Measurements from ENCODE around the gene CMTR2. TPM values are rescaled to one million over a fixed set of nuclear protein-coding genes. Genes with fewer than 3 reads are reported as not detected.

Gene CMTR2
- total RNA-seq, 1 donor from 2014 or later, result 23.1 TPM

GRCh38 chr16:71254832-71255525 lies 34.2 kb downstream of the CMTR2 start:
- Histone ChIP-seq H3K4me1 (no peaks in the 10 kb centered on the region), H3K27ac (no peak overlapping the region), H3K4me3 (no peak overlapping the region), H3K9me3 (no peaks in the 10 kb centered on the region), H3K27me3 (no peaks in the 10 kb centered on the region), H3K36me3 (no peaks in the 10 kb centered on the region)
- DNase-seq (ENCODE audit: low spot score in 2 of 2), result no peak
- TF ChIP-seq CTCF (IDR thresholded peaks at IDR 0.05), result no peak
- intact Hi-C loops (cut with DNase I), result no loop called here

- Histone ChIP-seq H3K27ac (no peak overlapping the region), H3K9me3 (no peaks in the 10 kb centered on the region), H3K36me3 (no peaks in the 10 kb centered on the region), H3K27me3 (no peaks in the 10 kb centered on the region), H3K4me1 (no peaks in the 10 kb centered on the region), H3K4me3 (no peak overlapping the region)
- DNase-seq (ENCODE audit: low spot score in 2 of 2), result no peak
- intact Hi-C loops (cut with DNase I), result no loop called here
- TF ChIP-seq CTCF (IDR thresholded peaks at IDR 0.05), result no peak
Measured at GRCh38 chr16:71250461-71251235, 38.6 kb downstream of the CMTR2 start.

- Histone ChIP-seq H3K27me3 (no peaks in the 10 kb centered on the region), H3K4me1 (no peaks in the 10 kb centered on the region), H3K9me3 (no peaks in the 10 kb centered on the region), H3K27ac (no peak overlapping the region), H3K36me3 (no peaks in the 10 kb centered on the region), H3K4me3 (no peak overlapping the region)
- no peak for DNase-seq (ENCODE audit: low spot score in 2 of 2)
- intact Hi-C loops (cut with DNase I), result no loop called here
- no peak for TF ChIP-seq CTCF (IDR thresholded peaks at IDR 0.05)
Measured at GRCh38 chr16:71249399-71249798, 39.8 kb downstream of the CMTR2 start.

- no peak for TF ChIP-seq CTCF (IDR thresholded peaks at IDR 0.05)
- H3K27ac ChIP-seq, result no peak overlapping the region
- DNase-seq (ENCODE audit: low spot score in 2 of 2), result no peak
- no peak overlapping the region for H3K4me3 ChIP-seq
- H3K27me3 ChIP-seq, result no peaks in the 10 kb centered on the region
- intact Hi-C loops (cut with DNase I), result no loop called here
- no peaks in the 10 kb centered on the region for H3K4me1 ChIP-seq
- no peaks in the 10 kb centered on the region for H3K9me3 ChIP-seq
- H3K36me3 ChIP-seq, result no peaks in the 10 kb centered on the region
Measured at GRCh38 chr16:71247478-71247877, 41.7 kb downstream of the CMTR2 start.

GRCh38 chr16:71246309-71246708 lies 42.9 kb downstream of the CMTR2 start:
- H3K27ac ChIP-seq, result no peak overlapping the region
- no peak overlapping the region for H3K4me3 ChIP-seq
- no peaks in the 10 kb centered on the region for H3K9me3 ChIP-seq
- no peak for DNase-seq (ENCODE audit: low spot score in 2 of 2)
- no peak for TF ChIP-seq CTCF (IDR thresholded peaks at IDR 0.05)
- no peaks in the 10 kb centered on the region for H3K27me3 ChIP-seq
- no peaks in the 10 kb centered on the region for H3K36me3 ChIP-seq
- intact Hi-C loops (cut with DNase I), result no loop called here
- H3K4me1 ChIP-seq, result no peaks in the 10 kb centered on the region
